HEK293 (cell line): ENCODE data around the gene ZNF302.

Experiments used
- FEZF1 ChIP-seq: fragments of 450-650 bp; formaldehyde crosslinking; IDR thresholded peaks from 2 replicates; pipeline ENCODE4 v1.5.1; 2016; ENCODE audit warnings: missing biosample characterization, missing genetic modification characterization
- GLI2 ChIP-seq: fragments of 450-650 bp; formaldehyde crosslinking; IDR thresholded peaks from 2 replicates; pipeline ENCODE4; 2017; ENCODE audit warnings: missing biosample characterization, missing genetic modification characterization, low read depth, borderline replicate concordance
- KLF17 ChIP-seq: fragments of 450-650 bp; formaldehyde crosslinking; IDR thresholded peaks from 2 replicates; pipeline ENCODE4 v1.5.1; 2016; ENCODE audit warnings: missing biosample characterization, missing genetic modification characterization
- PRDM6 ChIP-seq: fragments of 450-650 bp; formaldehyde crosslinking; IDR thresholded peaks from 2 replicates; pipeline ENCODE4 v1.5.1; 2017; ENCODE audit warnings: missing biosample characterization, missing genetic modification characterization
- REPIN1 ChIP-seq: fragments of 450-650 bp; formaldehyde crosslinking; IDR thresholded peaks from 2 replicates; pipeline ENCODE4 v1.5.1; 2017; ENCODE audit warnings: missing biosample characterization, missing genetic modification characterization, low read depth
- ZBTB26 ChIP-seq: fragments of 450-650 bp; formaldehyde crosslinking; optimal IDR thresholded peaks from 2 replicates; pipeline ENCODE3; 2016; ENCODE audit warnings: missing biosample characterization, mild to moderate bottlenecking, missing genetic modification characterization
- ZBTB7A ChIP-seq: fragments of 450-650 bp; formaldehyde crosslinking; IDR thresholded peaks from 2 replicates; pipeline ENCODE4 v1.5.1; 2016; ENCODE audit warnings: low read depth, missing biosample characterization, missing genetic modification characterization
- ZIC2 ChIP-seq: fragments of 450-650 bp; formaldehyde crosslinking; IDR thresholded peaks from 2 replicates; pipeline ENCODE4 v1.5.1; 2016; ENCODE audit warnings: missing biosample characterization, missing genetic modification characterization
- ZNF138 ChIP-seq: fragments of 450-650 bp; formaldehyde crosslinking; IDR thresholded peaks from 2 replicates; pipeline ENCODE4 v1.5.1; 2016; ENCODE audit warnings: missing biosample characterization, missing genetic modification characterization, borderline replicate concordance
- ZNF169 ChIP-seq: fragments of 450-650 bp; formaldehyde crosslinking; IDR thresholded peaks from 2 replicates; pipeline ENCODE4 v1.5.1; 2016; ENCODE audit warnings: missing biosample characterization, missing genetic modification characterization
- ZNF221 ChIP-seq: fragments of 450-650 bp; formaldehyde crosslinking; IDR thresholded peaks from 2 replicates; pipeline ENCODE4 v1.5.1; 2017; ENCODE audit warnings: missing biosample characterization, missing genetic modification characterization, borderline replicate concordance
- ZNF433 ChIP-seq: fragments of 450-650 bp; formaldehyde crosslinking; IDR thresholded peaks from 2 replicates; pipeline ENCODE4 v1.5.1; 2016; ENCODE audit warnings: missing biosample characterization, missing genetic modification characterization, low read depth
- ZNF548 ChIP-seq: fragments of 450-650 bp; formaldehyde crosslinking; IDR thresholded peaks from 2 replicates; pipeline ENCODE4 v1.5.1; 2016; ENCODE audit warnings: missing biosample characterization, missing genetic modification characterization
- ZNF610 ChIP-seq: fragments of 450-650 bp; formaldehyde crosslinking; IDR thresholded peaks from 2 replicates; pipeline ENCODE4 v1.5.1; 2016; ENCODE audit warnings: missing biosample characterization, missing genetic modification characterization, borderline replicate concordance
- ZNF837 ChIP-seq: fragments of 450-650 bp; formaldehyde crosslinking; IDR thresholded peaks from 2 replicates; pipeline ENCODE4 v1.5.1; 2016; ENCODE audit warnings: missing biosample characterization, missing genetic modification characterization
- ZSCAN18 ChIP-seq: fragments of 450-650 bp; formaldehyde crosslinking; IDR thresholded peaks from 2 replicates; pipeline ENCODE4 v1.5.1; 2016; ENCODE audit warnings: missing biosample characterization, missing genetic modification characterization
- ZSCAN5A ChIP-seq: fragments of 450-650 bp; formaldehyde crosslinking; IDR thresholded peaks from 2 replicates; pipeline ENCODE4 v1.5.1; 2016; ENCODE audit warnings: missing biosample characterization, missing genetic modification characterization
- TF ChIP-seq, protein P1 (sequence below): fragments of 450-650 bp; formaldehyde crosslinking; IDR thresholded peaks from 2 replicates; pipeline ENCODE4; 2016; ENCODE audit warnings: missing biosample characterization, missing genetic modification characterization
- TF ChIP-seq, protein P2 (sequence below): fragments of 450-650 bp; formaldehyde crosslinking; conservative IDR thresholded peaks from 2 replicates; pipeline ENCODE4 v1.5.1; 2016; ENCODE audit warnings: low read depth, missing biosample characterization, missing genetic modification characterization
- TF ChIP-seq, protein P3 (sequence below): fragments of 450-650 bp; formaldehyde crosslinking; conservative IDR thresholded peaks from 2 replicates; pipeline ENCODE4 v1.5.1; 2016; ENCODE audit warnings: low read depth, missing biosample characterization, missing genetic modification characterization

ZNF302 gene

DNA sequence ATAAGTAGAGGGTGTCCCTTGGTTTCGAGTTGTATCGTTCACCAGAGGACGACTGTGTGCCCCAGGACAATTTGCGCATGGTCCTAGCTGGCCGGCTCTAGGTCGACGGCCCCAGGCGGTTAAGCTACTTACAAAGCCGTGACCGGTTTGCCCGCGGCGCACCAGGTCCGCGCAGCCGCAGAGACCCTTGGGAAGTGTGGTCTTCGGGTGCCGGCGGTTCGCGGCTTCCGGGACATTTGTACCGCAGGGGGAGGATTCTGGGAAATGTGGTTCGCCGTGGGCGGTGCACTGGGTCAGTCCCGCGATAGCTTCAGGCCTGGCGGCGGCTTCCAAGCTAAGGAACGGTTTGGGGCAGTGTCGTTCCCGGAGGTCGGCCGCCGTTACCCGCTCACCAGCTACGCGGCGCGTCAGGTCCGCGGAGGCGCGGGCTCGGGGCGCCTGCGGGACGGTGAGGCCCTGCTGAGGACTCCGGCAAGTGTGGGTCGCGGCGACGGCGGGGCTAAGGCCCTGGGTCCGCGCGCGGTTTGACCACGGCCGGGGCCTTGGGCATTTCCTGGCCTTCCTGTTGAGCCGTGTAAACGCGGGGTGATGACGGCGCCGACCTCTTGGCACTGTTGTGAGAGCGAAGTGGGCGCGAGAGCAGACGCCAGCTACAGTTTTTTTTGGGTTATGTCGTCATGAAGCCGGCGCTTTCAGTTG, at the start of gene ZNF302 (continued):
- TF ChIP-seq ZNF433 (tag by site-specific recombination) = no peak
- TF ChIP-seq FEZF1 (tag by site-specific recombination) = no peak
- TF ChIP-seq PRDM6 (tag by site-specific recombination) = no peak
- TF ChIP-seq ZBTB7A (tag by site-specific recombination) = no peak; the same call in none of the 2 replicates
- 0 out of 2 replicates have a peak, but pooled peaks have one; percentile 46 for TF ChIP-seq ZNF169 (tag by site-specific recombination)
- TF ChIP-seq KLF17 (tag by site-specific recombination) = peak; percentile 72
- TF ChIP-seq ZNF138 (tag by site-specific recombination) = no peak
- 0 out of 2 replicates have a peak, but pooled peaks have one; percentile 8 for TF ChIP-seq ZNF837 (tag by site-specific recombination)
- TF ChIP-seq ZNF610 (tag by site-specific recombination) = no peak; the same call in 1 of the 2 replicates
- peak; percentile 98 for TF ChIP-seq ZBTB26
- TF ChIP-seq ZNF221 (tag by site-specific recombination) = no peak
- TF ChIP-seq ZSCAN5A (tag by site-specific recombination) = peak; percentile 96
- TF ChIP-seq, protein P1, sequence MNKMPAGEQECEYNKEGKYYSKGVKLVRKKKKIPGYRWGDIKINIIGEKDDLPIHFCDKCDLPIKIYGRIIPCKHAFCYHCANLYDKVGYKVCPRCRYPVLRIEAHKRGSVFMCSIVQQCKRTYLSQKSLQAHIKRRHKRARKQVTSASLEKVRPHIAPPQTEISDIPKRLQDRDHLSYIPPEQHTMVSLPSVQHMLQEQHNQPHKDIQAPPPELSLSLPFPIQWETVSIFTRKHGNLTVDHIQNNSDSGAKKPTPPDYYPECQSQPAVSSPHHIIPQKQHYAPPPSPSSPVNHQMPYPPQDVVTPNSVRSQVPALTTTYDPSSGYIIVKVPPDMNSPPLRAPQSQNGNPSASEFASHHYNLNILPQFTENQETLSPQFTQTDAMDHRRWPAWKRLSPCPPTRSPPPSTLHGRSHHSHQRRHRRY (tag by site-specific recombination) = no peak
- no peak for TF ChIP-seq GLI2 (tag by site-specific recombination)
- TF ChIP-seq ZNF548 (tag by site-specific recombination) = no peak; the same call in 1 of the 2 replicates
- peak; percentile 40; the same call in 1 of the 2 replicates for TF ChIP-seq ZSCAN18 (tag by site-specific recombination)
- peak; percentile 37 for TF ChIP-seq ZIC2
- TF ChIP-seq, protein P2, sequence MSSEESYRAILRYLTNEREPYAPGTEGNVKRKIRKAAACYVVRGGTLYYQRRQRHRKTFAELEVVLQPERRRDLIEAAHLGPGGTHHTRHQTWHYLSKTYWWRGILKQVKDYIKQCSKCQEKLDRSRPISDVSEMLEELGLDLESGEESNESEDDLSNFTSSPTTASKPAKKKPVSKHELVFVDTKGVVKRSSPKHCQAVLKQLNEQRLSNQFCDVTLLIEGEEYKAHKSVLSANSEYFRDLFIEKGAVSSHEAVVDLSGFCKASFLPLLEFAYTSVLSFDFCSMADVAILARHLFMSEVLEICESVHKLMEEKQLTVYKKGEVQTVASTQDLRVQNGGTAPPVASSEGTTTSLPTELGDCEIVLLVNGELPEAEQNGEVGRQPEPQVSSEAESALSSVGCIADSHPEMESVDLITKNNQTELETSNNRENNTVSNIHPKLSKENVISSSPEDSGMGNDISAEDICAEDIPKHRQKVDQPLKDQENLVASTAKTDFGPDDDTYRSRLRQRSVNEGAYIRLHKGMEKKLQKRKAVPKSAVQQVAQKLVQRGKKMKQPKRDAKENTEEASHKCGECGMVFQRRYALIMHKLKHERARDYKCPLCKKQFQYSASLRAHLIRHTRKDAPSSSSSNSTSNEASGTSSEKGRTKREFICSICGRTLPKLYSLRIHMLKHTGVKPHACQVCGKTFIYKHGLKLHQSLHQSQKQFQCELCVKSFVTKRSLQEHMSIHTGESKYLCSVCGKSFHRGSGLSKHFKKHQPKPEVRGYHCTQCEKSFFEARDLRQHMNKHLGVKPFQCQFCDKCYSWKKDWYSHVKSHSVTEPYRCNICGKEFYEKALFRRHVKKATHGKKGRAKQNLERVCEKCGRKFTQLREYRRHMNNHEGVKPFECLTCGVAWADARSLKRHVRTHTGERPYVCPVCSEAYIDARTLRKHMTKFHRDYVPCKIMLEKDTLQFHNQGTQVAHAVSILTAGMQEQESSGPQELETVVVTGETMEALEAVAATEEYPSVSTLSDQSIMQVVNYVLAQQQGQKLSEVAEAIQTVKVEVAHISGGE (tag by site-specific recombination) = no peak
- TF ChIP-seq REPIN1 (tag by site-specific recombination) = no peak; the same call in 1 of the 2 replicates
- TF ChIP-seq, protein P3, sequence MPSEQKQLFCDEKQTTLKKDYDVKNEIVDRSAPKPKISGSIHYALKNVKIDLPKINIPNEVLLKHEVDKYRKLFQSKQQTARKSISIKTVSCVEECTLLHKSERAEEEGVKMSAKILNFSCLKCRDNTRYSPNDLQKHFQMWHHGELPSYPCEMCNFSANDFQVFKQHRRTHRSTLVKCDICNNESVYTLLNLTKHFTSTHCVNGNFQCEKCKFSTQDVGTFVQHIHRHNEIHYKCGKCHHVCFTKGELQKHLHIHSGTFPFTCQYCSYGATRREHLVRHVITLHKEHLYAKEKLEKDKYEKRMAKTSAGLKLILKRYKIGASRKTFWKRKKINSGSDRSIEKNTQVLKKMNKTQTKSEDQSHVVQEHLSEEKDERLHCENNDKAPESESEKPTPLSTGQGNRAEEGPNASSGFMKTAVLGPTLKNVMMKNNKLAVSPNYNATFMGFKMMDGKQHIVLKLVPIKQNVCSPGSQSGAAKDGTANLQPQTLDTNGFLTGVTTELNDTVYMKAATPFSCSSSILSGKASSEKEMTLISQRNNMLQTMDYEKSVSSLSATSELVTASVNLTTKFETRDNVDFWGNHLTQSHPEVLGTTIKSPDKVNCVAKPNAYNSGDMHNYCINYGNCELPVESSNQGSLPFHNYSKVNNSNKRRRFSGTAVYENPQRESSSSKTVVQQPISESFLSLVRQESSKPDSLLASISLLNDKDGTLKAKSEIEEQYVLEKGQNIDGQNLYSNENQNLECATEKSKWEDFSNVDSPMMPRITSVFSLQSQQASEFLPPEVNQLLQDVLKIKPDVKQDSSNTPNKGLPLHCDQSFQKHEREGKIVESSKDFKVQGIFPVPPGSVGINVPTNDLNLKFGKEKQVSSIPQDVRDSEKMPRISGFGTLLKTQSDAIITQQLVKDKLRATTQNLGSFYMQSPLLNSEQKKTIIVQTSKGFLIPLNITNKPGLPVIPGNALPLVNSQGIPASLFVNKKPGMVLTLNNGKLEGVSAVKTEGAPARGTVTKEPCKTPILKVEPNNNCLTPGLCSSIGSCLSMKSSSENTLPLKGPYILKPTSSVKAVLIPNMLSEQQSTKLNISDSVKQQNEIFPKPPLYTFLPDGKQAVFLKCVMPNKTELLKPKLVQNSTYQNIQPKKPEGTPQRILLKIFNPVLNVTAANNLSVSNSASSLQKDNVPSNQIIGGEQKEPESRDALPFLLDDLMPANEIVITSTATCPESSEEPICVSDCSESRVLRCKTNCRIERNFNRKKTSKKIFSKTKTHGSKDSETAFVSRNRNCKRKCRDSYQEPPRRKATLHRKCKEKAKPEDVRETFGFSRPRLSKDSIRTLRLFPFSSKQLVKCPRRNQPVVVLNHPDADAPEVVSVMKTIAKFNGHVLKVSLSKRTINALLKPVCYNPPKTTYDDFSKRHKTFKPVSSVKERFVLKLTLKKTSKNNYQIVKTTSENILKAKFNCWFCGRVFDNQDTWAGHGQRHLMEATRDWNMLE (tag by site-specific recombination) = peak; percentile 92; the same call in 1 of the 2 replicates
